ENCODE data around the gene CAP1.
A peak's percentile ranks its signal among the peaks of the same experiment; 100 is the strongest.

Gene CAP1

DNA sequence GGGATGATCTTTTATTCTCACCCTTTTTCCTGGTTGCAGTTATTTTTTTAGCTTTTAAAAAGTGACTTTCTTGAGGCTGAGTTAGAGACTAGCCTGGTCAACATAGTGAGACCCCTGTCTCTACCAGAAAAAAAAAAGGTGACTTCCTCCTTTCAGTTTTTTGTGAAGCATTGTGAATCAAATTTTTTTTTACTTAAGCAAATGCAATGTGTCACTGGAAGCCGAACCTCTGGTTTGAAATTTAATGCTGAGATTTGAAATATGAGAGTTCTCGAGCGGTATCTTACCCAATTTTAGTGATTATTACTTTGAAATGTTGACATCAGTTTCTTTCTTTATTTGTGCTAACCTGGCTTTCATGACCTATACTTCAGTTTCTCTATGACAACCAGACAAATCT, 3.6 kb downstream of the CAP1 start:
- Mint-ChIP-seq H3K4me3 (peak overlapping the region; percentile 97), H3K9me3 (no peaks in the 10 kb centered on the region), H3K36me3 (peaks cover 100% of the 10 kb centered on the region), H3K27ac (peak overlapping the region; percentile 80), H3K4me1 (peaks cover 60% of the 10 kb centered on the region)
- DNase-seq (ENCODE audit: low spot score in 2 of 2) (no peak), ATAC-seq (no peak)

DNA sequence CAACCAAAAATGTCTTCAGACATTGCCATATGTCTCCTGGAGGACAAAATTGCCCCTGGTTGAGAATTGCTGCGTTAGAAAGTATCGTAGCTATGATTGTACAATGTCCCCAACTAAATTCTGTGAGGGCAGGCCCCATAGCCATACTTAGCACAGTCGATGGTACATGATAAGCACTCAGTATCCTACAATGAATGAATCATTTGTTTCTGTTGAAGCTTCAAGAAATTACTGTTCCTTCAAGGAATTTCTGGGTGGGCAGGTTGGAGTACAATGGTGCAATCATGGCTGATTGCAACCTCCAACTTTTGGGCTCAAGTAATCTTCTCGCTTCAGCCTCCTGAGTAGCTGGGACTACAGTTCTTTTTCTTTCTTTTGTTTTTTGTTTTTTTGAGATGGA, 4.7 kb downstream of the CAP1 start:
- Mint-ChIP-seq H3K4me1 (peaks cover 63% of the 10 kb centered on the region), H3K4me3 (peak overlapping the region; percentile 97), H3K36me3 (peaks cover 100% of the 10 kb centered on the region), H3K27ac (peak overlapping the region; percentile 80), H3K9me3 (no peaks in the 10 kb centered on the region)
- ATAC-seq = no peak
- no peak for DNase-seq (ENCODE audit: low spot score in 2 of 2)

DNA sequence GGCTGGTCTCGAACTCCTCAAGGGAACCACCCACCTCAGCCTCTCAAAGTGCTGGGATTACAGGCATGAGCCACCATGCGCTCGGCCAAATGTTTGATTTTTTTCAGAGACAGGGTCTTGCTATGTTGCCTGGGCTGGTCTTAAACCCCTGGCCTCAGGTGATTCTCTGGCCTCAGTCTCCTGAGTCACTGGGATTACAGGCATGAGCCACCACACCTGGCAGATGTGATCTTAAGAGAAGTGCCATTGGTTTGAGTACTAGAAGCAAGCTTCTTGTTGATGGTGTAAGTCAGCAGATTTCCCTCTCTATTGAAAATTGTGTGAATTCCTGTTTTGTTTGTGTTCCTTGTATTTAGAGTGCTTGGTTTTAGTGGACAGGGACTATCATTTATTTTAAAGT, 5.2 kb downstream of the CAP1 start:
- Mint-ChIP-seq H3K4me1 (peaks cover 68% of the 10 kb centered on the region), H3K36me3 (peaks cover 100% of the 10 kb centered on the region), H3K27ac (peak overlapping the region; percentile 80), H3K4me3 (peak overlapping the region; percentile 97), H3K9me3 (no peaks in the 10 kb centered on the region)
- ATAC-seq (no peak), DNase-seq (ENCODE audit: low spot score in 2 of 2) (no peak)

DNA sequence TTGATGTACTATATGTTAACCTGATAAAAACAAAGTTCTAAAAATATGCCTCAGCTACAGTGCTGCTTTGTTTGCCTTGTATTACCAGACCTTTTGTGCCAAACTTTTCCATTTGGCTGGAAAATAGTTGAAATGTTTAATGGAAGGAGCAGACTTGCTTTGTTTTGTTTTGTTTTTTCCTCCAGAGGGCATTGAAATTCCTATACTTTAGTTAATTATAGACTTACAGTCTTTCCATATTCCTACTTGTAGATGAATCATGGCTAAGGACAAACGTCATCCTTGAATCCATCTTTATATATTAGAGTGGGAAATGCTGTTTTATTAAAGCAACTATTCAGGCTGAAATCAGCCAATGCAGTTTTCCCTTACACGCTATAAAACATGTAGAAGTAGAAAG, 6.7 kb downstream of the CAP1 start:
- peaks cover 100% of the 10 kb centered on the region for H3K36me3 Mint-ChIP-seq
- H3K27ac Mint-ChIP-seq = peak overlapping the region; percentile 70
- peak overlapping the region; percentile 48 for H3K4me3 Mint-ChIP-seq
- DNase-seq (ENCODE audit: low spot score in 2 of 2) (no peak), ATAC-seq (no peak)
- H3K9me3 Mint-ChIP-seq = no peaks in the 10 kb centered on the region
- H3K4me1 Mint-ChIP-seq = peaks cover 68% of the 10 kb centered on the region

DNA sequence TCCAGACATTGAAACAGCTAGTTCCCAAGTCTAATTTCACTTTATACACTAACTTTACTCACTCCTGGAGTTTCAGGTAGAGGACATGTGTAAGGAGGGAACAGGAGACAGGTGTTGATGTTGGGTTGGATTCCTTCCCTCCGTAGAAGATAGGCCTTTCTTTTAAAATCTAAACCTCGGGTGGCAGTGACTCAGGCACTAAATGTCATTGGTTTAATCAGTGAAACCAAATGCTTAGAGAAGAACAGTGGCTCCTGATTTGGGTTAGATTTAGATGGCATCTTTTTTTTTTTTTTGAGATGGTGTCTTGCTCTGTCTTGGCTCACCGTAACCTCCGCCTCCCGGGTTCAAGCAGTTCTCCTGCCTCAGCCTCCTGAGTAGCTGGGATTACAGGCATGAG, 7.2 kb downstream of the CAP1 start:
- Mint-ChIP-seq H3K36me3 (peaks cover 99% of the 10 kb centered on the region), H3K4me1 (peaks cover 67% of the 10 kb centered on the region), H3K9me3 (no peaks in the 10 kb centered on the region), H3K4me3 (peak overlapping the region; percentile 48), H3K27ac (peak overlapping the region; percentile 70)
- ATAC-seq (peak; percentile 47), DNase-seq (ENCODE audit: low spot score in 2 of 2) (no peak)

DNA sequence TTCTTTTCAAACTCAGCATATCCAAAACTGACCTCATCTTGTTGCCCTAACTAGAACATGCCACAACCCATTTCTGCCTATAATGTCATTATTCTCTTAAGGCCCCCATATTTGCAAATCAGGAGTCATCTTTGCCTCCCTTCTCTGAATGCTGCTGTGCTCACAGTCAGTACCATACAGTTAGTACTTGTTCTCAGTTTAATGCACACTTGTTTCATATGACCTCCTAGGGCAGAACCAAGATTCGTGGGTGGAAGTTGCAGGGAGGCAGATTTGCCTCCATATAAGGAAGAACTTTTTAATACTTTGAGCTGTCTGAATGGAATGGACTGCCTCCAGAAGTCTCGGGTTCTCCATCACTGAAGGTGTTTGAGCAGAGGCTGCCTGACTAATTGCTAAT, 9.2 kb downstream of the CAP1 start:
- peak overlapping the region; percentile 17 for H3K4me3 Mint-ChIP-seq
- ATAC-seq (peak; percentile 88), DNase-seq (ENCODE audit: low spot score in 2 of 2) (no peak)
- H3K4me1 Mint-ChIP-seq = peaks cover 82% of the 10 kb centered on the region
- H3K9me3 Mint-ChIP-seq = no peaks in the 10 kb centered on the region
- H3K36me3 Mint-ChIP-seq = peaks cover 96% of the 10 kb centered on the region
- H3K27ac Mint-ChIP-seq = peak overlapping the region; percentile 70

DNA sequence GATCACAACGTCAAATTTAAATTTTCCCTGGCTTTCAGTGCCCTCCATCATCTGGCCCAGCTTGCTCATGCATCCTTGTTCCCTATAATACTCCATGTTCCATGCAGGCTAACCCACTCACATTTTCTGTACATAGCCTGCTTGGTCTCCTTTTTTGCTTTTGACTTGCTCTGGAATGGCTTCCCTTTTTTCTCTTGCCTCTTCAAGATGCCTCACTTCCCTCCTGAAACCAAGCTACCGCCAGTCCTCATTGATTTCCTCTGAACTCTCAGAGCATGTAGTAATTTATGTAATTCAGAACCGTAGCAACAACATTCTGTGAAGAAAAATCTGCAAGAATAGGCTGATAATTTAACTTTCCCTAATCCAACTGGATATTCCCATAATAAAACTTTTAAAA, 10.3 kb downstream of the CAP1 start:
- H3K27ac Mint-ChIP-seq = peak overlapping the region; percentile 86

DNA sequence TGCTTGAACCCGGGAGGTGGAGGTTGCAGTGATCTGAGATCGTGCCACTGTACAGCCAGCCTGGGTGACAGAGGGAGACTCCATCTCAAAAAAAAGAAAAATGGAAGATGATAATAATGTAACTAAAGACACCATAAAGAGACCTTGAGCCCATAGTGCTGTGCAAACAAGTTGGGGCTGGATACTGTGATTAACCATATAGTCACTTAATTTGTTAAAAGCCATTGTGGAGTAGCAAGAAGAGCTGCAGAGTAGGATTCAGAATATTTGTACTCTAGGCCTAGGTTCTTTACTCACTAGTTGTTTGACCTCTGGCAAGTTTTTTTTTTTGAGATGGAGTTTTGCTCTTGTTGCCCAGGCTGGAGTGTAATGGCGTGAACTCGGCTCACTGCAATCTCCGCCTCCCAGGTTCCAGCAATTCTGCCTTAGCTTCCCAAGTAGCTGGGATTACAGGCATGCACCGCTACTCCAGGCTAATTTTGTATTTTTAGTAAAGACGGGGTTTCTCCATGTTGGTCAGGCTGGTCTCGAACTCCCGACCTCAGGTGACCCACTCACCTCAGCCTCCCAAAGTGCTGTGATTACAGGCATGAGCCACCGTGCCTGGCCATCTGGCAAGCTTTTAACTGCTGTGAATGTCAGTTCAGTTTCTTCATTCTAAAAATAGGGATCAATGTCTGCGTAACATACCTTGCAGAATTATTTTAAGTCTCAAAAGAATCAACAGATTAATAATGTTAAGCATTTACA, 12.8 kb downstream of the CAP1 start:
- peaks cover 90% of the 10 kb centered on the region for H3K4me1 Mint-ChIP-seq
- no peaks in the 10 kb centered on the region for H3K9me3 Mint-ChIP-seq
- no peak overlapping the region for H3K4me3 Mint-ChIP-seq
- peaks cover 90% of the 10 kb centered on the region for H3K36me3 Mint-ChIP-seq
- DNase-seq (ENCODE audit: low spot score in 2 of 2) = no peak
- no peak for ATAC-seq
- peak overlapping the region; percentile 37 for H3K27ac Mint-ChIP-seq

More for the DNA sequence above, 10.3 kb downstream of the CAP1 start:
- ATAC-seq (no peak), DNase-seq (ENCODE audit: low spot score in 2 of 2) (no peak)
- Mint-ChIP-seq H3K36me3 (peaks cover 96% of the 10 kb centered on the region), H3K4me3 (peak overlapping the region; percentile 32), H3K4me1 (peaks cover 81% of the 10 kb centered on the region), H3K9me3 (no peaks in the 10 kb centered on the region)

DNA sequence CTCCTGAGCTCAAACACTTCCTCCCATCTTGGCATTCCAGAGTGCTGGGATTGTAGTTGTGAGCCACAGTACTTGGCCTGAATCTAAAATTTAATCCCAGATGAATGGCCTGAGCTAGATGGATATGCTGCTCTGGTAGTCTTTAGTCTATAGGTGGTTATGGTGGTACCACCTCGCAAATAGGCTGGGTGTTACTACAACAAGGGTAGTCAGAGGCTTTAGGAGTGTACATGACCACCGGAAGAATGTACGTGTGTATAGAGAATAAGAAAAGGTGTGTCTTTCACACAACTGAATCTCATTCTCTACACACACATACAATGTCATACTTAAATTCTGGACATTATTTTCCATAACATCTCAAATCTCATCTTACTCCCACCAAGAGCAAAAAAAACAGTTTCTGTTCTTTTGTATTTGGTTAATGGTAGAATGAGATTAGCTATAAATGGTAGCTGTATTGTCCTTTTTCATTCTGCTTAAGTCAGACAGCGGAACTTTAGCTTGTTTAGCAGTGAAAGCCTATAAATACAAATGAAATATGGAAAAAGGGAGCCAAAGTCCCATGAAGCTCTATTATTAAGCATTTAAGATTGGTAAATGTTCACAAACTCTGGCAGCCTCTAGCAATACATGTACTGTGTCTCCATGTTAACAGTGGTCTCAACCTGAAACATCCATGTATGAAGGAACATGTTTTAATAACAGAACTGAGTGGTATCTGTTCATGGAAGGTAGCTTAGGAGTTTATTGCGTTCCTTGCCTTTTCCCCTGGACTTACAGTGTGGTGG, 16.2 kb downstream of the CAP1 start:
- ATAC-seq (peak; percentile 51), DNase-seq (ENCODE audit: low spot score in 2 of 2) (no peak)
- H3K9me3 Mint-ChIP-seq = no peaks in the 10 kb centered on the region
- H3K27ac Mint-ChIP-seq = peak overlapping the region; percentile 61
- H3K36me3 Mint-ChIP-seq = peaks cover 90% of the 10 kb centered on the region
- H3K4me1 Mint-ChIP-seq = peaks cover 94% of the 10 kb centered on the region
- peak overlapping the region; percentile 7 for H3K4me3 Mint-ChIP-seq

DNA sequence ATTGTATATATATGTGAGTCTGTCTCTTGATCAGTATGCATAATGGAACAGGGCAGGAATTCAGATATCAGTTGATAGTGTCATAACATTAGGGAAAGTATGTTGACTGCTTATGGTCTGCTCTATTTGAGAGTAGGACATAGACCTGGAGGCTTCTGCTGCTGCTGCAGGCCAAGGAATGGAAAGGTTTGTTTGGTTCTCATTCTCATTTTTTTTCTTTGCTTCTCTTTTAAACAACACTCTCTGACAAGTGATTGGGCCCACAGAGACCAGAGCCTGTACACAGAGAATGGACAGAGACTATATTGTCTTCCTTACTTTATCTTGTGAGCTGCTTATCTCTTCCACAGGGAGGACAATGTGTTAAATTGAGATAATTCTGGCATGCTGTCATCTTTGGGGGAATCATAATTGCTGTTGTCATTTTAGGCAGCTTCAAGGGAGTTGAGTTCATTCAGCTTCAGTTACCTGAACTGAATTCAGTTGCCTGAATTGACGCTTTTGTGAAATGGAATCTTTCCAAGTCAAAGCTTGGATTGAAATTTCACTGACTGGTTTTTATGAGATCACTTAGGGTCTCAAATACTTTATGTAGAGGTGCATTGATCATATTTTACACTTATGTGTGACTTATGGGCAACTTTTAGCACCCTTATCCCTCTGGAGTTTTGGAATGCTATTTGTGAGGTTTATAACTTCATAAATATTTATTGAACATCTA, 16.9 kb downstream of the CAP1 start:
- Mint-ChIP-seq H3K9me3 (no peaks in the 10 kb centered on the region), H3K4me1 (peaks cover 93% of the 10 kb centered on the region), H3K36me3 (peaks cover 90% of the 10 kb centered on the region), H3K27ac (peak overlapping the region; percentile 61), H3K4me3 (no peak overlapping the region)
- DNase-seq (ENCODE audit: low spot score in 2 of 2) = no peak
- ATAC-seq = no peak

DNA sequence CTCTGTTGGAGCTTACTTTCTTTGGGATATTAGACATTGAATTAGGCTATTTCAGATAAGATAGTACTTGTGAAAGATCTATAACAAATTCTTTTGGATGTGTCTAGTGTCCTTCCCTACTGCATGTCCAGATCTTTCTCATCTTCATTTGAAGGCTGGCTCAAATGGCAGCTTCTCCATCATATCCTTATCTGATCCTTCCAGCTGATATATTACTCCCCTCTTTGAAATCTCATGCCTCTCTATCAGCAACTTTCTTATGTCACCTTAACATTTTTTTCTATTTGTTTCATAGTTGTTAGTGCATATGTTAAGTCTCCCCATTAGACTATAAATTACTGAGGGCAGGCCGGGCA, 17.5 kb downstream of the CAP1 start:
- ATAC-seq = no peak

DNA sequence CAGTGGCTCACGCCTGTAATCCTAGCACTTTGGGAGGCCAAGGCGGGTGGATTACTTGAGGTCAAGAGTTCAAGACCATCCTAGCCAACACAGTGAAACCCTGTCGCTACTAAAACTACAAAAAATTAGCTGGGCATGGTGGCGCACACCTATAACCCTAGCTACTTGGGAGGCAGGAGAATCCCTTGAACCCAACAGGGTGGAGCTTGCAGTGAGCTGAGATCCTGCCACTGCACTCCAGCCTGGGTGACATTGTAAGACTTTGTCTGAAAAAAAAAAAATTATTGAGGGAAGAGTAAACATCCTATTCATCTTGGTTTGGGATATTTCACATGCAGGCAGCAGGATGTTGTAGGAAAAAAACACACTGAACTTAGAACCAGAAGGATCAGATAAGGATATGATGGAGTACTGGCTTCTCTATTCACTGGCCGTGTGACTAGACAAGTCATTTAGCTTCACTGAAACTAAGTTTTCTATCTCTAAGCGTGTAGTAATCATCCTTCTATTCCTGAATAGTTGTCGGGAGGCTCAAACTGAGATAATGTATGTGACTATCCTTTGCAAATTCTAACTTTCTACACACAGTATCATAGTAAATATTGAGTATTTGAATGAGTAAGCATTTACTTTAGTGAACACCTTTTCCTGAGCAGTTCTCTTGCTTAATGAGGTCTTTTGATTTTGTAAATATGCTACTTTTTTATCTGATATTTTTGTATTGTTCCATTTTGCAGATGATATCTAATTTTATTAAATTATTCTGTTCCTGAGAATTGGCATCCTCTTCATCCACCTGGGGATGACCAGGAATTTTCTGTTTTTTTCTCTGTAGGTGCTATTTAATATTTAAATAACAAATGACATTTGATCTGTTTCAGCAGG, 18.2 kb downstream of the CAP1 start:
- Mint-ChIP-seq H3K9me3 (no peaks in the 10 kb centered on the region), H3K4me3 (peak overlapping the region; percentile 59), H3K4me1 (peaks cover 86% of the 10 kb centered on the region), H3K36me3 (peaks cover 91% of the 10 kb centered on the region), H3K27ac (peak overlapping the region; percentile 61)
- DNase-seq (ENCODE audit: low spot score in 2 of 2) = no peak
- ATAC-seq = peak; percentile 80

More for the DNA sequence above, 17.5 kb downstream of the CAP1 start:
- DNase-seq (ENCODE audit: low spot score in 2 of 2) = no peak
- H3K9me3 Mint-ChIP-seq = no peaks in the 10 kb centered on the region
- peaks cover 88% of the 10 kb centered on the region for H3K4me1 Mint-ChIP-seq
- H3K36me3 Mint-ChIP-seq = peaks cover 91% of the 10 kb centered on the region
- peak overlapping the region; percentile 59 for H3K4me3 Mint-ChIP-seq
- H3K27ac Mint-ChIP-seq = peak overlapping the region; percentile 61

DNA sequence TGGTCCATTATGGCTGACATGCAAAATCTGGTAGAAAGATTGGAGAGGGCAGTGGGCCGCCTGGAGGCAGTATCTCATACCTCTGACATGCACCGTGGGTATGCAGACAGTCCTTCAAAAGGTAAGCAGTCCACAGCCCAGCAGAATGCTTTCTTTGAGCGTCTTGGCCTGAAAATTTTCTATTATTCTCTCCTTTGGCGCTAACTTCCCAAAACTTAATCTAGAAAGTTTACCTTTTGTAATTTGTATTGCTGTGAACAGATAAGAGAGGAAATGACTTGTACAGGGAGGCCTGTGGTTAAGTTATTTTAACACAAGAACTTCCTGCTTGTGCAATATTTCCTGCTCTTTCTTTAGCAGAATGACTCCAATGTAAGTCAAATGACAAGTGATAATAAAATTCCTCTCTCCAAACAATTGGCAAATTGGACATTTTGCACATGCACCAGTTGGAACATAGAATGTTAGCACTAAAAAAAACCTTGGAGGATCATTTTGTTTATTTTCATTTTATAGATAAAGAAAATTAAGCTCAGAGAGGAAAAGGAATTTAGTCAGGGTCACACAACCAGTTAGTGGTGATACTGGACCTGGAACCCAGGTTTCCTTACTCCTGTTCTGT, 18.9 kb downstream of the CAP1 start:
- DNase-seq (ENCODE audit: low spot score in 2 of 2) (no peak), ATAC-seq (peak; percentile 76)
- Mint-ChIP-seq H3K4me1 (peaks cover 86% of the 10 kb centered on the region), H3K4me3 (peak overlapping the region; percentile 59), H3K9me3 (no peaks in the 10 kb centered on the region), H3K36me3 (peaks cover 92% of the 10 kb centered on the region), H3K27ac (peak overlapping the region; percentile 61)

DNA sequence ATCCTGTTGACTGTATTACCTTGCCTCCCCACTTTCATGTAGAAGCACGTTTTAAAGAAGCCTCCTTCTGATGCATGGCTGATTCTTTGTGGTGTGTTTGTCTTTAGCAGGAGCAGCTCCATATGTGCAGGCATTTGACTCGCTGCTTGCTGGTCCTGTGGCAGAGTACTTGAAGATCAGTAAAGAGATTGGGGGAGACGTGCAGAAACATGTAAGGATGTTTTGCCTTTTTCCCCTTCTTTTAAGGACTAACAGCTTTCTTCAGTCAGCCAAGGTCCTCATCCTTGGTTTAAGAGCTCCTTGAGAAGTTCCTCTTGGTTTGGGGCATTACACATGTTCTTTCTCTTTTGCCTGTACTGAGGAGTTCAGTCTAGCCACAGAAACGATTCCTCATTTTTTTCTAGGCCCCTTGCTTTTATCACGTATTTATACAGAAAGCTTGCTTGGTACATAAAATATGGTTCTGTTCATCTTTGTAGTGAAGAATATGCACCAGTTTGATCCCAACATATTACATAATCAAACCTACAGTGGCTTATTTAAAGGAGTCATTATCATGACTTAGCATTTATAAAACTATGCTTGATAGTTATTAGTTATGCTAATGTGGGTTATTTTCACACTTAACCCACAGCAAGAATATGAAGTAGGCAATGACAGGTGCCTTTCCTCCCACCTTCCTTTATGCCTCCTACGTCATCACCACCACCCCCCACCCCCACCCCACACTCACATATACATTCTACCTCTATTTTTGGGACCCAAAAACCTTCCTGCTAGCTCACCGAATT, 19.6 kb downstream of the CAP1 start:
- Mint-ChIP-seq H3K27ac (peak overlapping the region; percentile 61), H3K36me3 (peaks cover 94% of the 10 kb centered on the region), H3K4me3 (peak overlapping the region; percentile 59), H3K9me3 (no peaks in the 10 kb centered on the region), H3K4me1 (peaks cover 86% of the 10 kb centered on the region)
- no peak for ATAC-seq
- no peak for DNase-seq (ENCODE audit: low spot score in 2 of 2)
